Suprapubic skin (tissue), 4 donors: ENCODE data around the gene TBC1D1.

Experiments
- CTCF ChIP-seq, 2 donors: fragments of 200-600 bp in 1 of 2; fragments of 450-650 bp in 1 of 2; sonication (generic) in 1 of 2; IDR thresholded peaks; one replicate each; pipeline ENCODE4 v1.5.1; 2016 to 2019; ENCODE audit warnings: antibody characterized with exemption in 2 of 2, mild to moderate bottlenecking in 1 of 2, moderate library complexity in 1 of 2
- EP300 ChIP-seq: sonication (generic); formaldehyde crosslinking; IDR thresholded peaks from one replicate; pipeline ENCODE4 v1.6.1; 2017; ENCODE audit warnings: antibody characterized with exemption
- POLR2A ChIP-seq, 2 donors: fragments of 450-650 bp; IDR thresholded peaks; one replicate each; pipeline ENCODE4 v1.6.1; 2017; ENCODE audit warnings: antibody characterized with exemption in 2 of 2, mild to moderate bottlenecking in 2 of 2, moderate library complexity in 2 of 2
- POLR2AphosphoS5 ChIP-seq, 3 donors: sonication (generic); formaldehyde crosslinking; IDR thresholded peaks; one replicate each; pipeline ENCODE4 v1.6.1; 2017; ENCODE audit warnings: antibody characterized with exemption in 3 of 3

DNA sequence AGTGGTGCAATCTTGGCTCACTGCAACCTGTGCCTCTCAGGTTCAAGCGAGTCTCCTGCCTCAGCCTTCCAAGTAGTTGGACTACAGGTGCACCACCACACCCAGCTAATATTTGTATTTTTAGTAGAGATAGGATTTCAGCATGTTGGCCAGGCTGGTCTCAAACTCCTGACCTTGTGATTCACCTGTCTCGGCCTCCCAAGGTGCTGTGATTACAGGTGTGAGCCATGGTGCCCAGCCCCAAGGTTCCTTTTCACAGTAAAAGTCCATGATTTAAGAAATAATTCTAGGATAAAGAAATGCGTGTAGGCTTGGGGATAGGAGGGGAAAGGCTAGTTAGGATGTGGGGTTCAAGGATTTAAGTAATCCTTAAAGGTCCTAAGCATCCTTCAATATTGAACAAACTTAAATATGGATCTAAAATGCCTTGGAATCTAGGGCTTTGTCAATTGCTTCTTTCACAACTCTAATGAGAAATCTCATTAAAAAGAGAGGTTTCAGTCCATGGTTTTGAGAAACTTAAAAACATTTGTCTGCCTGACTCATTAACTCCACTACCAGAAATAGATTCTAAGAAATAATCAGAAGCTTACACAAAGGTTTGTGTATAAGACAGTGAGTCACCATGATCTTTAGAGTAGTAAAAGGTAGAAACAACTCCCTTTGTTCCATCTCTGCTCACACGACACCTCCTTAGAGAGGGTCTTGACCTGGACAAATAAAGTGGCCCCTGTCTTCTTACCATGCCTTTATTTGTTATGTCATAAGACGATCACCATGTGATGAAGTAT, 272.5 kb downstream of the TBC1D1 start:
- TF ChIP-seq POLR2AphosphoS5 (IDR thresholded peaks at IDR 0.05): no peak
- no peak for TF ChIP-seq CTCF (IDR thresholded peaks at IDR 0.05)
- TF ChIP-seq POLR2A (IDR thresholded peaks at IDR 0.05): no peak
- TF ChIP-seq EP300: no peak
